Stimulated activated CD4-positive, alpha-beta T cell treated with anti-CD3 and anti-CD28 coated beads, TNF-alpha, amount 100 ng/mL, for 24 hours (primary cell): ENCODE results near the gene C5AR1.
"Not testable (repeated sequence)": the region's sequence is repeated elsewhere in the genome, so short reads cannot be mapped to it uniquely, and the experiment has no call there.

Experiments
- DNase-seq, 3 experiments: peaks; one replicate each; pipeline ENCODE4 v3.0.0-alpha.2; 2020; ENCODE audit warnings: low read depth in 3 of 3

C5AR1 gene

GRCh38 chr19:47284324-47284899 is 25.2 kb upstream of the C5AR1 start:
- peak in 1 of 3 experiments; percentile 47 for DNase-seq

- DNase-seq, result peak; percentile 53 to 84 (median 66)
Measured at GRCh38 chr19:47296036-47296435, 13.6 kb upstream of the C5AR1 start.

- not testable (repeated sequence) for DNase-seq
Measured at GRCh38 chr19:47300867-47301266, 8.8 kb upstream of the C5AR1 start.

DNA sequence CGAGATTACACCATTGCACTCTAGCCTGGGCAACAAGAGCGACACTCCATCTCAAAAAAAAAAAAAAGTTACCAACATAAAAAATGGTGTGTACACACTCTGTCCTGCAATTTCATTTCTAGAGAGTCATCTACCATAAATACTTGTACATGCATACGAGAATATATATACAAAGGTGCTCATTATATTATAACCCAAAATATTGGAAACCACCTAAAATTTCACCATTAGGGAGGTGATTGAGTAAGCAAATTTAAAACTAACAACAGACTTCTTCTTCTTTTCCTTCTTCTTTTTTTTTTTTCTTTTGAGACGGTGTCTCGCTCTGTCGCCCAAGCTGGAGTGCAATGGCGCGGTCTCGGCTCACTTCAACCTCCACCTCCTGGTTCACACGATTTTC is 7.4 kb upstream of the C5AR1 start:
- DNase-seq, result no peak

- DNase-seq, result no peak
Measured at GRCh38 chr19:47303966-47304365, 5.7 kb upstream of the C5AR1 start.

- peak; percentile 29 to 57 (median 34) for DNase-seq
Measured at GRCh38 chr19:47305309-47305751, 4.3 kb upstream of the C5AR1 start.

- no peak for DNase-seq
Measured at GRCh38 chr19:47306303-47306702, 3.4 kb upstream of the C5AR1 start.

DNA sequence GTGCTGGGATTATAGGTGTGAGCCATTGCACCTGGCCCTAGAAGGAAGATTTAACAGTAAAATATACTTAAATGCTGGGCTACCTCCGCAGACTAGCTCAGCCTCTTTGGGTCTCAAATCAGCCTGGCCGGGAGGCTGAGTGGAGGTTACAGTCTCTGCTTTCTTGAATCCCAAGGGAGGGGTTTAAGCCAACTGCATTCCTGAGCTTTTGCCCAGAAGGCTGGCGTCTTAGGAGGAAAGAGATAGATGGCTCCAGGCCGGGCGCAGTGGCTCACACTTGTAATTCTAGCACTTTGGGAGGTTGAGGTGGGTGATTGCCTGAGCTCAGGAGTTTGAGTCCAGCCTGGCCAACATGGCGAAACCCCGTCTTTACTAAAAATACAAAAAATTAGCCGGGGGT is 623 bp upstream of the C5AR1 start:
- DNase-seq, result no peak

DNA sequence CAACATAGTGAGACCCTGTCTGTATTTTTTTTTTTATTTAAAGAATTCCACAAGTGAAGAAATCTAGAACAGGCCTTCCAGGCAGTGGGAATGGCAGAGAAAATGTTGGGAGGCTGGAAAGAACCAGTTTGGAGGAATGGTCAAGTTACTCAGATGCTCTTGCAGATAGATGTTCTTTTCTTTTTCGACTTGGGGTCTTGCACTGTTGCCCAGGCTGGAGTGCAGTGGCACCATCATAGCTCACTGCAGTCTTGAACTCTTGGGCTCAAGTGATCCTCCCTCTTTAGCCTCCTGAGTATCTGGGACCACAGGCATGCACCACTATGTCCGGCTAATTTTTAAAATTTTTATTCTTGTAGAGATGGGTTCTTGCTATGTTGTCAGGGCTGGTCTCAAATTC is 662 bp downstream of the C5AR1 start:
- DNase-seq, result no peak

DNA sequence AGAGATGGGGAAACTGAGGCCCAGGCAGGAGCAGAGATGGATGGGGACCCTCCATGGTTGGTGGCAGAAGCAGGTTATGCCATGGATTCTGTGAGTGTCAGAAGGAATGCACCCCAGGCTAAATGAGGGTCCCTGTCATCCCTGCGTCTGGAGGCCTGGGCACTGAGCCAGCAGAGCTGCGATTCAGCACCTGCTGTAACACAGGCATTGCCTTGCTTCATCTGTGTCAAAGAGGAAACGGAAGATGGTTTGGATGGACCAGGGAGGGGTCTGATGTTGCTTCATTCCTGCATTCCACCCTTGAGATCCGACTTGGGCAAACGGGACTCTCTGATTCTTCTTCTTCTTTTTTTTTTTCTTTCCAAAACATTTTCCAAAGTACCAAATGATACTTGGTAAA is 1.2 kb downstream of the C5AR1 start:
- no peak for DNase-seq

GRCh38 chr19:47312366-47313006 is 2.8 kb downstream of the C5AR1 start:
- DNase-seq, result no peak

GRCh38 chr19:47313754-47314295 is 4.2 kb downstream of the C5AR1 start:
- no peak for DNase-seq

DNA sequence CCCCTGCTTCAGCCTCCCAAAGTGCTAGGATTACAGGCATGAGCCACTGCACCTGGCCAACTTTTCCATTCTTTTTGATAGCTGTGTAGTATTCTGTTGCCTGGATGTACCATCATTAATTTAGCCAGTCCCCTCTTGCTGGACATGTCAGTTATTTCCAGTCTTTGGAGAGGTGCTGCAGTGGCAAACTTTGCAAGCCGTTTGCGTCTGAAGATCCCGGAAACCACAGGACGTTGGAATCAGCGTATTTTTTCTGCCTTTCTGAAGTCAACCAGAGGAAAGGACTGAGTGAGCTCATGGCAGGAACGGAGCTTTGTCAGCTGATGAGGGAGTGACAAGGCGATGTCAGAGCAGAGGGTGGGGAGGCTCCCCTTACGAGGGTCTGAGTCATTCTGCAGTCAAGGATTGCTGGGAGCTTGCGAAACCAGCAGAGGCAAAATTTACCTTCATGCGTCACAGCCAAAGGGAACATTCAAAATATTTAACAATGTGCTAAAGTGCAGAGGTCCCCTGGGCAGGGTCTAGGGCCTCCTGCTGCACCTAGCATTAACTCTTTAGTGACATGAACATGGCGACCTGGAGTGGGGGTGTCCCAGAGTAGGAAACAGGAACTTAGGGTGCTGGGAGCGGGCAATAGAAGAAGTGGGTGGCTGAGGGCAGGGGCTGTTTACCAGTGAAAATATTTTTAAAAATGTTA is 5.6 kb downstream of the C5AR1 start:
- peak in 2 of 3 experiments; percentile 8 to 27 for DNase-seq

DNA sequence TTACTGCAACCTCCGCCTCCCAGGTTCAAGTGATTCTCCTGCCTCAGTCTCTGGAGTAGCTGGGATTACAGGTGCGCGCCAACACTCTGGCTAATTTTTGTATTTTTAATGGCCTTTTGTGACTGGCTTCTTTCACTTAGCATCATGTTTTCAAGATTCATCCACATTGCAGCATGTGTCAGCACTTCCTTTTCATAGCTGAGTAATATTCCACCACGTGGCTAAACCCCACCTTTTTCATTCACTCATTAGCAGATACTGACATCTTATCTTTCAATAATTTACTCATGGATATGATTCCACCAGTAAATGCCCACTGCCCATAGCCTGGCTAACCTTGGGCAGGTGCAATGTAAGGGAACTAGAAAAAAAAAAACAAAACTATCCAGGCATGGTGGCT is 6.9 kb downstream of the C5AR1 start:
- DNase-seq, result no peak

GRCh38 chr19:47319923-47320871 is 10.5 kb downstream of the C5AR1 start:
- DNase-seq, result no peak

DNA sequence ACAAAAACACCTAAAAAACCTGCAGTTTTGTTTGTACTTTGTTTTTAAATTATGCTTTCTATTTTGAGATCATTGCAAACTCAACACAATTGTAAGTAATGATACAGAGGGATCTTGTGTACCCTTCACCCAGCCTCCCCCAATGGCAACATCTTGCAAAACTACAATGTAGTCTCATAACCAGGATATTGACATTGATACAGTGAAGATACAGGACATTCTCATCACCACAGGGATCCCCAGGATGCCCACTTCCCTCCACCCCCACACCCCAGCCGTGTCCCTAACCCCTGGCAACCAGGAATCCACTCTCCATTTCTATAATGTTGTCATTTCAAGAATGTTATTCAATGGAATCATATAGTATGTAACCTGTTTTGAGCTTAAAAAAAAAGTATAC is 12.0 kb downstream of the C5AR1 start:
- DNase-seq, result no peak

GRCh38 chr19:47322058-47322457 is 12.4 kb downstream of the C5AR1 start:
- DNase-seq, result no peak

- no peak for DNase-seq
Measured at GRCh38 chr19:47323409-47323808, 13.7 kb downstream of the C5AR1 start.

DNA sequence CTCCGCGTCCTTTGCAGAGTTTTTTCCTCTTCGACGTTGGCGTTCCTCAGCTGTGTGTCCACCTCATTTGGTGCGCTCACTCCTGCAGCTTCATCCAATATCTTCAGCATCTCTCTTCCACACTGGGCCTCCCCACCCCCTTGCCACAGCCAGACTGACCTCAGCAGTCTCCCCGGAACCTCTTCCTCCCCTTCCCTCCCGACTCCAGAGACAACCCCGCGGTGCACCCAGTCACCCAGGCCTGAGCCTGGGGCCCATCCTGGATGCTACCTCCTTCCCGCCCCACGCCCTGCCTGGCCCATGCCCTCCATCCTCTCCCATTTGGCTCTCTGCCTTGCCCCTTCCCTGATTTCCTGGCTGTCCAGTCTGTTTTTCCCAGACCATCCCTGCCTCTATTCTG is 14.2 kb downstream of the C5AR1 start:
- no peak for DNase-seq

GRCh38 chr19:47324502-47324901 is 14.8 kb downstream of the C5AR1 start:
- no peak for DNase-seq

DNA sequence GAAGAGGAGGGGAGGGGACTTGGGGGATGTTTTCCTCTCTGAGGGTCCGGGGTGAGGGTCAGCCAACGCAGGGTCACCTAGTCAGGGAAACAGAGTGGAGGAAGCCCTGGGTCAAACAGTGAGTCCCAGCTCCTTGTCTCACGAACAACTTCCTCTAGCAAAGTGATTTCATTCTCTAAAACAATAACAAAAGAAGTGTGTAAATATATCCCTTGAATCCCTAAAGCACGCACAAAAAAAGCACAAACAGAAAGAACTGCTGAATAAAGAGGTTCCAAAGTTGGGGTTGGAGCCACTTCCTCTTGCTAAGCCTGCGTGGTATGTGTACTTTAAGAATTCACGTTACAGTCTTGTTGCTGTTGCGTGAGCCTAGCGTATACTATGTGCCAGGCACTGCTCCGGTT is 20.8 kb downstream of the C5AR1 start:
- no peak for DNase-seq

DNA sequence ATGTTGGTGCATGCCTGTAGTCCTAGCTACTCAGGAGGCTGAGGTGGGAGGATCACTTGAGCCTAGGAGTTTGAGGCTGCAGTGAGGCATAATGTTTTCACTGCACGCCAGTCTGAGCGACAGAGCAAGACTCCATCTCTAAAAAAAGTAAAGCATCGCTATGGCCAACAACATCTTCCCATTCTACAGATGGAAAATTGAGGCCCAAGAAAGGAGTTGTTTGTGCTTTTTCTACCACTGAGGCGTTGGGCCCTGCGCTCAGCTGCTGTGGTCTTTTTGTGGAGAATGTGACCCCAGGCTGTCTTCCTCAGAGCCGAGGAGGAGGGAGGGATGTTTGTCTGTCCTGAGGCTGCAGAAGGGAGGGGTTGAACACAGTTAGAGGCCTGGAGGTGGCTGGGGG is 21.8 kb downstream of the C5AR1 start:
- no peak for DNase-seq
